Neuronal stem cell (in vitro differentiated cells): ENCODE measurements around the gene RASL10A.

Experiments used
- DNase-seq: peaks from one replicate; pipeline ENCODE4 v3.0.0-alpha.2; 2013; ENCODE audit warnings: low spot score
- H2AFZ ChIP-seq: one replicate; pipeline ENCODE4 v1.6.1; 2013; ENCODE audit warnings: mild to moderate bottlenecking, low read length, inconsistent platforms
- H2AK5ac ChIP-seq: 2 replicates; pipeline ENCODE4 v1.6.1; 2013; ENCODE audit warnings: low read depth, mild to moderate bottlenecking, inconsistent platforms, low read length, moderate library complexity, mixed read lengths
- H2BK120ac ChIP-seq: 2 replicates; pipeline ENCODE4 v1.6.1; 2013; ENCODE audit warnings: low read depth, mild to moderate bottlenecking, inconsistent platforms, low read length, moderate library complexity, mixed read lengths
- H2BK12ac ChIP-seq: one replicate; pipeline ENCODE4 v1.6.1; 2013; ENCODE audit warnings: low read length, inconsistent platforms
- H2BK15ac ChIP-seq: 2 replicates; pipeline ENCODE4 v1.6.1; 2013; ENCODE audit warnings: mild to moderate bottlenecking, low read length, inconsistent platforms, mixed read lengths
- H2BK5ac ChIP-seq: one replicate; pipeline ENCODE4 v1.6.1; 2013; ENCODE audit warnings: inconsistent platforms, mild to moderate bottlenecking, low read length, moderate library complexity
- H3K14ac ChIP-seq: one replicate; pipeline ENCODE4 v1.6.1; 2013; ENCODE audit warnings: low read length, inconsistent platforms
- H3K18ac ChIP-seq: 2 replicates; pipeline ENCODE4 v1.6.1; 2013; ENCODE audit warnings: low read length, inconsistent platforms
- H3K23ac ChIP-seq: 2 replicates; pipeline ENCODE4 v1.6.1; 2013; ENCODE audit warnings: low read depth, mild to moderate bottlenecking, mixed read lengths, low read length, inconsistent platforms; ENCODE audit not compliant: poor library complexity
- H3K27ac ChIP-seq: replicated peaks from 3 replicates; pipeline ENCODE4 v1.5.1; 2013; ENCODE audit warnings: low read length, inconsistent platforms
- H3K27me3 ChIP-seq, 3 experiments: 2 replicates each; pipeline ENCODE4 v1.6.1; 2013; ENCODE audit warnings: low read length in 3 of 3, mild to moderate bottlenecking in 2 of 3, inconsistent platforms in 1 of 3, low read depth in 1 of 3, mixed read lengths in 1 of 3, moderate library complexity in 1 of 3; ENCODE audit not compliant: control insufficient read depth in 3 of 3, insufficient read depth in 3 of 3
- H3K36me3 ChIP-seq, 2 donors: replicated peaks in 1 of 2; 2 replicates each; pipeline ENCODE4 v1.6.1; 2013; ENCODE audit warnings: low read length in 2 of 2; ENCODE audit not compliant: control insufficient read depth in 2 of 2, insufficient read depth in 2 of 2
- H3K4ac ChIP-seq: 2 replicates; pipeline ENCODE4 v1.6.1; 2013; ENCODE audit warnings: inconsistent platforms, mild to moderate bottlenecking, low read length, moderate library complexity
- H3K4me1 ChIP-seq, 2 donors: 1 replicate in 1 of 2; 2 replicates in 1 of 2; pipeline ENCODE4 v1.6.1; 2013; ENCODE audit warnings: low read length in 2 of 2, low read depth in 1 of 2; ENCODE audit not compliant: control insufficient read depth in 2 of 2, insufficient read depth in 1 of 2
- H3K4me2 ChIP-seq: one replicate; pipeline ENCODE4 v1.6.1; 2013; ENCODE audit warnings: mild to moderate bottlenecking, low read length, inconsistent platforms; ENCODE audit not compliant: insufficient read depth, poor library complexity, severe bottlenecking
- H3K4me3 ChIP-seq, 2 donors: 2 replicates each; pipeline ENCODE4 v1.5.1; 2013; ENCODE audit warnings: low read length in 2 of 2, mild to moderate bottlenecking in 2 of 2, inconsistent platforms in 1 of 2, moderate library complexity in 1 of 2
- H3K79me1 ChIP-seq: one replicate; pipeline ENCODE4 v1.6.1; 2013; ENCODE audit warnings: low read depth, mild to moderate bottlenecking, inconsistent platforms, low read length, moderate library complexity
- H3K9ac ChIP-seq: one replicate; pipeline ENCODE4 v1.6.1; 2013; ENCODE audit warnings: mild to moderate bottlenecking, low read depth, low read length, inconsistent platforms; ENCODE audit not compliant: poor library complexity
- H3K9me3 ChIP-seq, 2 donors: replicated peaks in 1 of 2; 2 replicates each; pipeline versions ENCODE3 to v1.6.1; 2013; ENCODE audit warnings: low read length in 2 of 2, mild to moderate bottlenecking in 2 of 2, inconsistent platforms in 1 of 2, low read depth in 1 of 2, mixed read lengths in 1 of 2, moderate library complexity in 1 of 2; ENCODE audit not compliant: control insufficient read depth in 2 of 2, insufficient read depth in 1 of 2
- H4K8ac ChIP-seq: one replicate; pipeline ENCODE4 v1.6.1; 2013; ENCODE audit warnings: low read depth, mild to moderate bottlenecking, inconsistent platforms, low read length, moderate library complexity
- H4K91ac ChIP-seq: one replicate; pipeline ENCODE4 v1.6.1; 2013; ENCODE audit warnings: low read length, low read depth, mild to moderate bottlenecking, inconsistent platforms; ENCODE audit not compliant: poor library complexity
- WGBS, 2 donors: extraction: QIAGEN DNeasy Blood & Tissue Kit; methylation state at CpG; one replicate each; pipeline ENCODE4 v1.1.7; 2013; ENCODE audit warnings: missing lambda C conversion rate in 2 of 2, mixed read lengths in 1 of 2; ENCODE audit not compliant: insufficient read length in 2 of 2, insufficient replicate concordance in 1 of 2; ENCODE audit errors: extremely low coverage in 2 of 2; 5-methylcytosine and 5-hydroxymethylcytosine counted together

Gene RASL10A

DNA sequence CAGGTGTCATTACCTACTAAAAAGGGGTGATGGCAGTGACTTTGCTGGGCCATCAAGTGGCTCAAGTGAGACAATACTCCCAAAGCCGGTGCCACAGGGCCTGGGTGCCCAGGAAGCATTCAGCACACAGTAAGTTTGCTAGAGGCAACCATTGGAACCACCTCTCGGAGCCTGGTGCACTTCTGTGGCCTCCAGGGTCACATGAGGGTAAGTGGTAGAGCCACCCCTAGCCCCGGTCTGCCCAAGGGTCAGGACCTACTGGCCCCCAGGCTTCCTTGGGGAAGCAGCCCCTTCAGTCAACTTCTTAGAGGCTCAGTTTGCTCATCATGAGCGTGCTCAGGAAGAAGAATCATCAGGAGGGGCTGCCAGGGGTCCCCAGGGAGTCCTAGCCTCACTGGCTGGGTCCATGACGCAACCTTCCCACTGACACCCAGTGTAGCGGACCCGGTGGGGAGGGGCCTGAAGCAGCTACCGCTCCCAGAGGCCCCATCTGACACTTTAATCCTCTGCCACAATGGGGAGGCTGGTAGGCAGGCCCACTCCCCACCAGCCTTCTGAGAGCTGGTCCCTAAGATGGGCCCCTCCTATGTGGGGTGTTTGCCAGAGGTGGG is 17.5 kb upstream of the RASL10A start:
- no peak overlapping the region for H2BK15ac ChIP-seq
- H3K9ac ChIP-seq = no peak overlapping the region
- no peak overlapping the region for H4K8ac ChIP-seq
- H3K4me1 ChIP-seq = peaks cover 4 to 7% of the 10 kb centered on the region in 2 donors
- H3K4me3 ChIP-seq = no peak overlapping the region
- no peak overlapping the region for H2BK120ac ChIP-seq
- no peak overlapping the region for H3K23ac ChIP-seq
- no peaks in the 10 kb centered on the region for H3K9me3 ChIP-seq
- no peak overlapping the region for H3K18ac ChIP-seq
- H3K4me2 ChIP-seq = no peak overlapping the region
- no peaks in the 10 kb centered on the region for H3K79me1 ChIP-seq
- H2AFZ ChIP-seq = no peak overlapping the region
- H2BK12ac ChIP-seq = no peak overlapping the region
- H3K4ac ChIP-seq = no peak overlapping the region
- no peak overlapping the region for H4K91ac ChIP-seq
- H2BK5ac ChIP-seq = no peak overlapping the region
- H3K14ac ChIP-seq = no peak overlapping the region
- no peak overlapping the region for H2AK5ac ChIP-seq
- no peak for DNase-seq
- no peak overlapping the region for H3K27ac ChIP-seq
- H3K27me3 ChIP-seq = no peaks in the 10 kb centered on the region
- peaks cover 23 to 79% of the 10 kb centered on the region in 2 donors for H3K36me3 ChIP-seq
- no CpG with 5 or more reads among the region's 8 CpGs for WGBS, 2 donors

DNA sequence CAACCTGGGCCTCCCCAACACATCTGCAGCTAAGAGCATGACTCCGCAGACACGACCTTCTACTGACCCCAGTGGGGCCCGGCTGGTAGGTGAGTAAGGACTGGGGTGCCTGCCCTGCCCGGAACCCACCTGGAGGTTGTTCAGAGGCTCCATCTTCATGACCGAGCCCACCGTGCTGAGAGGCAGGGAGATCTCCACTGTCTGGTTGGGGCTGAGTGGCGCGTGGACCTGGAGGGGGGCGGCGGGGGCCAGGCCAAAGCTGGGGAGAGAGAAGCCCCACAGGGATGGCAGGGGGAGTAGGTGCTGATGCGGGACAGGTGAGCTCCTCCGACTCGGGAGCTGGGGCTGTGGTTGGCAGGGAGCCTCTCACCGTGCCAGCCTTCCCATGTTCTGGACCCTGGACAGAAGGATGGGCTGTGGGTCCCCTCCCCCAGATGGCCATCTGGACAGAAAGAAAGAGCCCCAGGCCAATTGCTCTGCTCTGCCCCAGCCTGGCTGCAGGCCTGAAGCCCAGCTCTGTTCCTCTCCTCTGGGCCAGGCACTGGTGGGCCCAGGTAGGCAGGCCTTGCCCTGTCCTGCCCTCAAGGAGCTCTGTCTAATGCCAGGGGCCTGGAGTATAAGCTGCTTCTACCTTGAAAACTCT is 16.3 kb upstream of the RASL10A start:
- Histone ChIP-seq H3K14ac (no peak overlapping the region), H2BK120ac (no peak overlapping the region), H3K23ac (peak overlapping the region; percentile 80), H3K9me3 (no peaks in the 10 kb centered on the region), H3K27me3 (no peaks in the 10 kb centered on the region), H3K4me2 (no peak overlapping the region), H2BK5ac (no peak overlapping the region), H2BK12ac (no peak overlapping the region), H2BK15ac (peak overlapping the region; percentile 37), H3K4ac (peak overlapping the region; percentile 0), H4K91ac (no peak overlapping the region), H3K9ac (no peak overlapping the region), H3K4me3 (no peak overlapping the region), H3K4me1 (peaks cover 4 to 7% of the 10 kb centered on the region in 2 donors), H3K27ac (no peak overlapping the region), H3K79me1 (no peaks in the 10 kb centered on the region), H3K18ac (no peak overlapping the region), H2AFZ (no peak overlapping the region), H3K36me3 (peaks cover 15 to 78% of the 10 kb centered on the region in 2 donors), H4K8ac (no peak overlapping the region), H2AK5ac (no peak overlapping the region)
- DNase-seq = no peak
- no CpG with 5 or more reads among the region's 14 CpGs for WGBS, 2 donors

DNA sequence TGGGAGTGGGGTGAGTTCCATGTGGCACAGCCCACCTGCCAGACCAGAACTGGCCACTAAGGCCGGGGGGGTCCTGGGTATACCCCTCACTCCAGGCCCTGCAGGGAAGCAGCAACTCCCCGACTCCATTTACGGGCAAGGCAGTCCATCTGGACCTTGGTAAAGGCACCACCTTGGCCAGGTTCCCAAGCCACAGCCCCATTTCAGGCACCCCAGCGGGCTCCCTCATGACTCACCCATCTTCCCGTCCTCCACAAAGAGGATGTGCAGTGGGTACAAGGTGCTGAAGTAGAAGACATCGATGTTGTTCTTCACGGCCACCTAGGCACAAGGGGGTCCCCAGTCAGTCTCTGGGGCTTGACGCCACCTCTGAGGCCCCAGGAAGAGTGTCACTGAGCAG is 15.7 kb upstream of the RASL10A start:
- Histone ChIP-seq H2AFZ (no peak overlapping the region), H3K4me1 (peaks cover 4 to 7% of the 10 kb centered on the region in 2 donors), H2BK15ac (peak overlapping the region; percentile 37), H3K4ac (peak overlapping the region; percentile 0), H3K79me1 (no peaks in the 10 kb centered on the region), H3K27me3 (no peaks in the 10 kb centered on the region), H2AK5ac (peak overlapping the region; percentile 21), H2BK5ac (no peak overlapping the region), H3K23ac (peak overlapping the region; percentile 80), H3K9me3 (no peaks in the 10 kb centered on the region), H4K91ac (no peak overlapping the region), H3K4me2 (no peak overlapping the region), H4K8ac (no peak overlapping the region), H3K27ac (no peak overlapping the region), H3K18ac (peak overlapping the region; percentile 80), H3K4me3 (no peak overlapping the region), H3K14ac (peak overlapping the region; percentile 89), H3K9ac (peak overlapping the region; percentile 70), H2BK12ac (peak overlapping the region; percentile 41), H2BK120ac (no peak overlapping the region), H3K36me3 (peaks cover 14 to 78% of the 10 kb centered on the region in 2 donors)
- no peak for DNase-seq
- no CpG with 5 or more reads among the region's 8 CpGs for WGBS, 2 donors

DNA sequence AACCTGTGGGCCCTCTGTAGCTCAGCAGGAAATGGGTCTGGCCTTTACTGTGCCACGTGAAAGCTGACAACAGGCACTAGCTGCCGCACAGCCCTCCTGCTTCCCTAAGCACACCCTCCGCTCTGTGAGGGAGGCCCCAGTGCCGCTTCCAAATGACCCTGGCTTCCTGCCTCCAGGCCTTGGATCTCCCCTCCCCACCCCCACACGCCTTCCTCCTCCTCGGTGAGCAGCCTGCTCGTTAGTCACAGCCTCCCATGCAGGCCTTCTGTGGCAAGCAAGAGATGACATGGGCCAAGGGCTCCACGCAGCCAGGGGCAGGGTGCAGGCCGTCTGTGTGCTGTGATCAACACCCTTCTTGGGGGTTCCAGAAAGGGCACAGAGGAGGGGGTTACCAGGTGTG is 15.3 kb upstream of the RASL10A start:
- Histone ChIP-seq H3K36me3 (peaks cover 14 to 75% of the 10 kb centered on the region in 2 donors), H3K18ac (peak overlapping the region; percentile 80), H4K8ac (no peak overlapping the region), H3K27ac (no peak overlapping the region), H2BK120ac (no peak overlapping the region), H3K4me3 (no peak overlapping the region), H3K4ac (no peak overlapping the region), H2BK5ac (peak overlapping the region; percentile 24), H3K9me3 (no peaks in the 10 kb centered on the region), H2AK5ac (peak overlapping the region; percentile 83), H3K79me1 (no peaks in the 10 kb centered on the region), H2BK12ac (peak overlapping the region; percentile 41), H3K14ac (peak overlapping the region; percentile 75), H2AFZ (no peak overlapping the region), H2BK15ac (no peak overlapping the region), H3K4me1 (peaks cover 4 to 7% of the 10 kb centered on the region in 2 donors), H3K4me2 (no peak overlapping the region), H3K9ac (peak overlapping the region; percentile 70), H4K91ac (no peak overlapping the region), H3K27me3 (no peaks in the 10 kb centered on the region), H3K23ac (no peak overlapping the region)
- no CpG with 5 or more reads among the region's 9 CpGs for WGBS, 2 donors
- DNase-seq = no peak
